HCT116 (cell line): ENCODE results near the gene UTRN. TPM values are rescaled to one million over a fixed set of nuclear protein-coding genes. Genes with fewer than 3 reads are reported as not detected.

ENCODE experiments used
- ATAC-seq: fragments of 200-7000 bp; cut with Tn5 transposase; 2 replicates; pipeline ENCODE4 v1.9.1; 2020; ENCODE audit warnings: mild to moderate bottlenecking, moderate library complexity
- BruUV-seq: library from RNA; stranded (reverse); fragments of 400-500 nt; replicated peaks from 2 replicates; lab custom pipeline; 2021; lab: Mats Ljungman, UMichigan
- CTCF ChIA-PET: fragments of 300-600 bp; sonication (Branson Sonifier 250); formaldehyde crosslinking; loops from one replicate; lab custom pipeline; 2021; ENCODE audit warnings: antibody characterized with exemption; lab: Charles Lee
- POLR2A ChIA-PET: fragments of 300-600, 350-600 bp; sonication (Branson Sonifier 250); formaldehyde crosslinking; loops from one replicate; lab custom pipeline; 2021; ENCODE audit warnings: antibody characterized with exemption; lab: Charles Lee
- RAD21 ChIA-PET, 2 experiments: fragments of 300-600 bp; sonication (Branson Sonifier 250); formaldehyde crosslinking; loops; one replicate each; lab custom pipeline; 2023; ENCODE audit warnings: low total read pairs in 2 of 2; ENCODE audit not compliant: uncharacterized antibody in 2 of 2, unreplicated experiment in 2 of 2, low non-redundant PET in 1 of 2; lab: Charles Lee
- DNase-seq: peaks from one replicate; pipeline ENCODE4 v3.0.0-alpha.2; 2010; ENCODE audit warnings: low read depth, low spot score
- H2AFZ ChIP-seq: fragments of 200-600 bp; shearing (Covaris generic), sonication (generic); 2 replicates; pipeline ENCODE4 v1.6.1; 2017; ENCODE audit warnings: low read depth, mixed run types, mixed read lengths, antibody characterized with exemption, low read length; ENCODE audit not compliant: poor library complexity, severe bottlenecking
- H3K27ac ChIP-seq: 2 replicates; pipeline ENCODE4 v1.5.1; 2012; ENCODE audit warnings: low read depth, low read length
- H3K27me3 ChIP-seq: fragments of 200-600 bp; sonication (generic); 2 replicates; pipeline ENCODE4 v1.6.1; 2016; ENCODE audit warnings: mixed run types, low read length, mixed read lengths; ENCODE audit not compliant: insufficient read depth
- H3K36me3 ChIP-seq, 2 experiments: fragments of 200-500 bp in 1 of 2; fragments of 200-600 bp in 1 of 2; sonication (Bioruptor generic) in 1 of 2; sonication (generic) in 1 of 2; 2 replicates each; pipeline versions ENCODE4 v1.5.1 to v1.6.1; 2014 to 2016; ENCODE audit warnings: low read length in 2 of 2, inconsistent platforms in 1 of 2, mixed read lengths in 1 of 2, mixed run types in 1 of 2; ENCODE audit not compliant: insufficient read depth in 2 of 2, control insufficient read depth in 1 of 2
- H3K4me1 ChIP-seq, 2 experiments: fragments of 200-600 bp in 1 of 2; sonication (generic) in 1 of 2; 2 replicates each; pipeline versions ENCODE4 v1.5.1 to v1.6.1; 2012 to 2017; ENCODE audit warnings: low read length in 2 of 2, inconsistent platforms in 1 of 2, mild to moderate bottlenecking in 1 of 2, mixed read lengths in 1 of 2, mixed run types in 1 of 2, moderate library complexity in 1 of 2; ENCODE audit not compliant: insufficient read depth in 2 of 2, control insufficient read depth in 1 of 2
- H3K4me2 ChIP-seq: fragments of 200-600 bp; sonication (generic); 2 replicates; pipeline ENCODE4 v1.6.1; 2017; ENCODE audit warnings: mixed run types, low read length, mixed read lengths
- H3K4me3 ChIP-seq, 2 experiments: fragments of 200-600 bp in 1 of 2; sonication (generic) in 1 of 2; replicated peaks in 1 of 2; 2 replicates each; pipeline ENCODE4 v1.5.1; 2011 to 2016; ENCODE audit warnings: low read length in 2 of 2, control low read depth in 1 of 2, low read depth in 1 of 2, mild to moderate bottlenecking in 1 of 2, mixed read lengths in 1 of 2, mixed run types in 1 of 2
- H3K79me2 ChIP-seq: fragments of 200-600 bp; sonication (generic); 2 replicates; pipeline ENCODE4 v1.6.1; 2017; ENCODE audit warnings: mild to moderate bottlenecking, mixed run types, low read length, moderate library complexity, mixed read lengths; ENCODE audit not compliant: insufficient read depth
- H3K9ac ChIP-seq: fragments of 200-600 bp; sonication (generic); 2 replicates; pipeline ENCODE4 v1.6.1; 2016; ENCODE audit warnings: low read length, mixed read lengths
- H3K9me2 ChIP-seq: fragments of 200-600 bp; sonication (generic), shearing (Covaris generic); 2 replicates; pipeline ENCODE4 v1.6.1; 2017; ENCODE audit warnings: mixed run types, mild to moderate bottlenecking, moderate library complexity; ENCODE audit not compliant: insufficient read depth
- H3K9me3 ChIP-seq, 2 experiments: fragments of 200-500 bp in 1 of 2; fragments of 200-600 bp in 1 of 2; sonication (Bioruptor generic) in 1 of 2; sonication (generic) in 1 of 2; 2 replicates each; pipeline ENCODE4 v1.6.1; 2014 to 2017; ENCODE audit warnings: low read length in 2 of 2, mixed read lengths in 2 of 2, inconsistent platforms in 1 of 2, low read depth in 1 of 2, mild to moderate bottlenecking in 1 of 2, mixed run types in 1 of 2, moderate library complexity in 1 of 2; ENCODE audit not compliant: control insufficient read depth in 1 of 2, insufficient read depth in 1 of 2
- H4K20me1 ChIP-seq: fragments of 200-600 bp; sonication (generic), shearing (Covaris generic); 2 replicates; pipeline ENCODE4 v1.6.1; 2017; ENCODE audit warnings: mixed run types, mild to moderate bottlenecking, moderate library complexity; ENCODE audit not compliant: insufficient read depth
- ATF3 ChIP-seq: IDR thresholded peaks from 2 replicates; pipeline ENCODE4 v1.6.1; 2012
- CEBPB ChIP-seq: IDR thresholded peaks from 2 replicates; pipeline ENCODE4 v1.6.1; 2012; ENCODE audit warnings: low read depth
- CTCF ChIP-seq, 3 experiments: fragments of 200-600 bp in 1 of 3; sonication (generic) in 1 of 3; IDR thresholded peaks in 2 of 3; conservative IDR thresholded peaks in 1 of 3; 2 replicates each; pipeline ENCODE4 v1.5.1; 2012 to 2017; ENCODE audit warnings: low read depth in 2 of 3, low read length in 2 of 3, antibody characterized with exemption in 1 of 3, borderline replicate concordance in 1 of 3, control low read depth in 1 of 3, mild to moderate bottlenecking in 1 of 3, mixed read lengths in 1 of 3, mixed run types in 1 of 3, moderate library complexity in 1 of 3; ENCODE audit not compliant: insufficient read depth in 1 of 3
- EGR1 ChIP-seq: IDR thresholded peaks from 2 replicates; pipeline ENCODE4 v1.6.1; 2012; ENCODE audit warnings: low read depth
- ELF1 ChIP-seq: IDR thresholded peaks from 2 replicates; pipeline ENCODE4 v1.6.1; 2012; ENCODE audit warnings: low read depth, borderline replicate concordance
- EZH2 ChIP-seq: fragments of 200-600 bp; sonication (generic); IDR thresholded peaks from 2 replicates; pipeline ENCODE4 v1.6.1; 2017; ENCODE audit warnings: antibody characterized with exemption, mixed run types
- EZH2phosphoT487 ChIP-seq: fragments of 200-600 bp; IDR thresholded peaks from 2 replicates; pipeline ENCODE4 v1.6.1; 2018; ENCODE audit warnings: antibody characterized with exemption, borderline replicate concordance
- FOSL1 ChIP-seq: IDR thresholded peaks from 2 replicates; pipeline ENCODE4 v1.6.1; 2012; ENCODE audit warnings: low read depth
- JUND ChIP-seq: IDR thresholded peaks from 2 replicates; pipeline ENCODE4 v1.6.1; 2012
- MAX ChIP-seq: IDR thresholded peaks from 2 replicates; pipeline ENCODE4 v1.6.1; 2012
- POLR2A ChIP-seq: IDR thresholded peaks from 2 replicates; pipeline ENCODE4 v1.7.0; 2011; ENCODE audit warnings: borderline replicate concordance; ENCODE audit not compliant: insufficient read depth, insufficient read length; ENCODE audit errors: extremely low read depth
- RAD21 ChIP-seq: IDR thresholded peaks from 2 replicates; pipeline ENCODE4 v1.6.1; 2012; ENCODE audit warnings: low read depth, mild to moderate bottlenecking
- REST ChIP-seq: IDR thresholded peaks from 2 replicates; pipeline ENCODE4 v1.6.1; 2012; ENCODE audit warnings: low read depth
- SIN3A ChIP-seq: IDR thresholded peaks from 2 replicates; pipeline ENCODE4 v1.6.1; 2012; ENCODE audit warnings: low read depth
- SP1 ChIP-seq: IDR thresholded peaks from 2 replicates; pipeline ENCODE4 v1.6.1; 2012; ENCODE audit warnings: low read depth
- SRF ChIP-seq: IDR thresholded peaks from 2 replicates; pipeline ENCODE4 v1.6.1; 2012; ENCODE audit warnings: low read depth
- ZBTB33 ChIP-seq: IDR thresholded peaks from 2 replicates; pipeline ENCODE4 v1.6.1; 2011; ENCODE audit warnings: mild to moderate bottlenecking, low read length, moderate library complexity; ENCODE audit not compliant: insufficient replicate concordance; ENCODE audit errors: extremely low read depth
- ZFX ChIP-seq: fragments of 450-650 bp; IDR thresholded peaks from 2 replicates; pipeline ENCODE4 v1.6.1; 2017
- ZNF274 ChIP-seq: fragments of 200-500 bp; sonication (Bioruptor generic); IDR thresholded peaks from 2 replicates; pipeline ENCODE4 v1.6.1; 2014; ENCODE audit warnings: mild to moderate bottlenecking, low read depth, low read length, inconsistent platforms
- intact Hi-C: fragments of 100-400 bp; cut with micrococcal nuclease; formaldehyde crosslinking; loops from 2 replicates; pipeline ENCODE4 v1.10.0; 2022
- total RNA-seq: library from RNA; stranded (reverse); gene quantifications from one replicate; pipeline ENCODE4 v1.2.1, GENCODE V29; 2021; ENCODE audit not compliant: unreplicated experiment

Gene UTRN
- total RNA-seq, 1 experiment from 2014 or later, result 28.4 TPM

- BruUV-seq, result no TSS peak
- Histone ChIP-seq H3K4me3 (peak overlapping the region; percentile 17 to 45; a peak in 3 of 4 replicates), H3K9me2 (no peaks in the 10 kb centered on the region), H3K4me2 (peak overlapping the region; percentile 72), H3K4me1 (peaks cover 21 to 30% of the 10 kb centered on the region in 2 experiments), H3K9me3 (no peaks in the 10 kb centered on the region), H3K36me3 (no peaks in the 10 kb centered on the region), H3K79me2 (no peaks in the 10 kb centered on the region), H2AFZ (no peak overlapping the region), H3K27me3 (no peaks in the 10 kb centered on the region), H3K27ac (0 out of 2 replicates have a peak overlapping the region, but pooled peaks have one; percentile 7), H4K20me1 (no peaks in the 10 kb centered on the region), H3K9ac (peak overlapping the region; percentile 3; the same call in 1 of the 2 replicates)
- ChIA-PET RAD21 (no interaction called here), CTCF (no interaction called here), POLR2A (no interaction called here)
- ATAC-seq (peak; percentile 96), DNase-seq (peak; percentile 51)
- intact Hi-C loops, result no loop called here
- TF ChIP-seq RAD21, result peak; percentile 24; the same call in 1 of the 2 replicates
- TF ChIP-seq ELF1, result no peak
- no peak for TF ChIP-seq ZFX
- no peak for TF ChIP-seq EZH2
- no peak for TF ChIP-seq EGR1
- no peak for TF ChIP-seq CEBPB
- TF ChIP-seq ATF3, result no peak
- no peak for TF ChIP-seq REST
- TF ChIP-seq ZNF274, result no peak
- no peak for TF ChIP-seq ZBTB33
- TF ChIP-seq SP1, result peak; percentile 84
- peak; percentile 47; the same call in 1 of the 2 replicates for TF ChIP-seq MAX
- no peak for TF ChIP-seq SRF
- TF ChIP-seq SIN3A, result no peak
- no peak for TF ChIP-seq EZH2phosphoT487
- no peak for TF ChIP-seq CTCF (IDR thresholded peaks at IDR 0.05 in 2 of 3, conservative IDR thresholded peaks at IDR 0.05 in 1 of 3; ENCODE audit: borderline replicate concordance in 1 of 3, insufficient read depth in 1 of 3, low read depth in 2 of 3, low read length in 2 of 3)
- TF ChIP-seq JUND, result no peak; the same call in 1 of the 2 replicates
- TF ChIP-seq FOSL1, result no peak
- no peak for TF ChIP-seq POLR2A
Measured at GRCh38 chr6:144330017-144330987, 45.2 kb downstream of the UTRN start.
